ENCODE results near the gene NSMCE4A. TPM values are rescaled to one million over a fixed set of nuclear protein-coding genes. Genes with fewer than 3 reads are reported as not detected.
"Not testable (repeated sequence)": the region's sequence is repeated elsewhere in the genome, so short reads cannot be mapped to it uniquely, and the experiment has no call there.

The NSMCE4A gene
- total RNA-seq, 2 donors from 2014 or later, result 68.9 to 70.8 TPM

- H3K27me3 ChIP-seq, result no peaks in the 10 kb centered on the region
- no peak overlapping the region for H3K4me3 ChIP-seq
- ATAC-seq (no peak), DNase-seq (no peak)
- peaks cover 0 to 10% (median 0%) of the 10 kb centered on the region in 3 donors for H3K9me3 ChIP-seq
- H3K4me1 ChIP-seq, result no peaks in the 10 kb centered on the region
- H3K27ac ChIP-seq, result no peak overlapping the region
- H3K36me3 ChIP-seq (replicated peaks in 1 of 2; ENCODE audit: insufficient read depth in 1 of 2, low read depth in 2 of 2), result no peaks in the 10 kb centered on the region
- intact Hi-C loops (cut with DNase I), result no loop called here
- 87 to 98% methylated on average over 2 of the region's 2 CpGs for WGBS, 2 donors
- TF ChIP-seq POLR2A (IDR thresholded peaks at IDR 0.05), result no peak
Observed at GRCh38 chr10:121981346-121981745, 6.3 kb upstream of the NSMCE4A start.

- 95% methylated on average over 26 of the region's 26 CpGs; no CpG with 5 or more reads in 1 of the 2 donors for WGBS, 2 donors
- no peaks in the 10 kb centered on the region for H3K27me3 ChIP-seq
- H3K9me3 ChIP-seq, result no peaks in the 10 kb centered on the region
- peaks cover 16% of the 10 kb centered on the region for H3K4me1 ChIP-seq
- no peak overlapping the region for H3K4me3 ChIP-seq
- ATAC-seq (no peak), DNase-seq (no peak)
- no peak overlapping the region for H3K27ac ChIP-seq
- TF ChIP-seq POLR2A (IDR thresholded peaks at IDR 0.05) (no peak), CTCF (IDR thresholded peaks at IDR 0.05) (no peak)
- intact Hi-C loops (cut with DNase I), result no loop called here
- H3K36me3 ChIP-seq (replicated peaks in 1 of 2; ENCODE audit: insufficient read depth in 1 of 2, low read depth in 2 of 2), result no peaks in the 10 kb centered on the region
Observed at GRCh38 chr10:121978511-121978910, 3.5 kb upstream of the NSMCE4A start.

- no peaks in the 10 kb centered on the region for H3K9me3 ChIP-seq
- no peaks in the 10 kb centered on the region for H3K36me3 ChIP-seq (replicated peaks in 1 of 2; ENCODE audit: insufficient read depth in 1 of 2, low read depth in 2 of 2)
- TF ChIP-seq CTCF (IDR thresholded peaks at IDR 0.05), result no peak
- TF ChIP-seq POLR2A (IDR thresholded peaks at IDR 0.05), result no peak
- DNase-seq (no peak), ATAC-seq (no peak)
- no peak overlapping the region for H3K4me3 ChIP-seq
- intact Hi-C loops (cut with DNase I), result no loop called here
- no peaks in the 10 kb centered on the region for H3K27me3 ChIP-seq
- no peak overlapping the region for H3K27ac ChIP-seq
- H3K4me1 ChIP-seq, result peaks cover 35% of the 10 kb centered on the region
- WGBS, 2 donors, result 87 to 92% methylated on average over 6 of the region's 6 CpGs
Observed at GRCh38 chr10:121976607-121977006, 1.6 kb upstream of the NSMCE4A start.

GRCh38 chr10:121975295-121976086, 474 bp upstream of the NSMCE4A start:
- H3K27me3 ChIP-seq, result no peaks in the 10 kb centered on the region
- H3K9me3 ChIP-seq, result no peaks in the 10 kb centered on the region
- intact Hi-C loops (cut with DNase I), result no loop called here
- peak overlapping the region; percentile 55 to 90 for H3K4me3 ChIP-seq
- peaks cover 38% of the 10 kb centered on the region for H3K4me1 ChIP-seq
- ATAC-seq (peak; percentile 13), DNase-seq (no peak)
- peak overlapping the region; percentile 86 to 98 (median 96) for H3K27ac ChIP-seq
- TF ChIP-seq CTCF (IDR thresholded peaks at IDR 0.05) (peak in 4 of 7 experiments; percentile 51 to 63 (median 59)), POLR2A (IDR thresholded peaks at IDR 0.05) (no peak)
- WGBS, 2 donors, result 36 to 53% methylated on average over 13 to 21 of the region's 21 CpGs
- H3K36me3 ChIP-seq (replicated peaks in 1 of 2; ENCODE audit: insufficient read depth in 1 of 2, low read depth in 2 of 2), result no peaks in the 10 kb centered on the region

- Histone ChIP-seq H3K27ac (peak overlapping the region; percentile 86 to 98 (median 96)), H3K36me3 (replicated peaks in 1 of 2; ENCODE audit: insufficient read depth in 1 of 2, low read depth in 2 of 2) (peaks cover 0 to 2% of the 10 kb centered on the region in 2 donors), H3K4me1 (peaks cover 38% of the 10 kb centered on the region), H3K9me3 (no peaks in the 10 kb centered on the region), H3K27me3 (no peaks in the 10 kb centered on the region), H3K4me3 (peak overlapping the region; percentile 55 to 90)
- intact Hi-C loops (cut with DNase I), result no loop called here
- 2 to 5% methylated on average over 7 to 21 of the region's 21 CpGs for WGBS, 2 donors
- peak; percentile 9 for ATAC-seq
- TF ChIP-seq CTCF (IDR thresholded peaks at IDR 0.05) (peak in 2 of 7 experiments; percentile 5 to 19), POLR2A (IDR thresholded peaks at IDR 0.05) (no peak)
- DNase-seq, result no peak
Observed at GRCh38 chr10:121974019-121974534, 940 bp downstream of the NSMCE4A start.

GRCh38 chr10:121969086-121969485, 5.9 kb downstream of the NSMCE4A start:
- H3K9me3 ChIP-seq, H3K27ac ChIP-seq, H3K27me3 ChIP-seq, H3K4me3 ChIP-seq, ATAC-seq: not testable (repeated sequence)
- H3K4me1 ChIP-seq, result peaks cover 27% of the 10 kb centered on the region
- peaks cover 11 to 31% of the 10 kb centered on the region in 2 donors for H3K36me3 ChIP-seq (replicated peaks in 1 of 2; ENCODE audit: insufficient read depth in 1 of 2, low read depth in 2 of 2)
- intact Hi-C loops (cut with DNase I), result loop anchor here (10.0 kb wide), 1 partner anchor 136 kb away; no protein-coding TSS in a partner anchor
- WGBS, 2 donors, result 81 to 82% methylated on average over 8 of the region's 8 CpGs
- peak; percentile 18 to 65 (median 49) for DNase-seq

All from body of pancreas (tissue), 4 donors.